GM18870 (cell line): ENCODE results near the gene RIPOR3.
"Not testable (repeated sequence)": the region's sequence is repeated elsewhere in the genome, so short reads cannot be mapped to it uniquely, and the experiment has no call there.

Source experiments
- ATAC-seq: cut with Tn5 transposase; IDR thresholded peaks from one replicate; pipeline ENCODE4 v1.9.1; 2021; ENCODE audit warnings: moderate library complexity; ENCODE audit not compliant: unreplicated experiment

RIPOR3 gene

GRCh38 chr20:50680105-50680960 lies 11.0 kb downstream of the RIPOR3 start:
- ATAC-seq: no peak

DNA sequence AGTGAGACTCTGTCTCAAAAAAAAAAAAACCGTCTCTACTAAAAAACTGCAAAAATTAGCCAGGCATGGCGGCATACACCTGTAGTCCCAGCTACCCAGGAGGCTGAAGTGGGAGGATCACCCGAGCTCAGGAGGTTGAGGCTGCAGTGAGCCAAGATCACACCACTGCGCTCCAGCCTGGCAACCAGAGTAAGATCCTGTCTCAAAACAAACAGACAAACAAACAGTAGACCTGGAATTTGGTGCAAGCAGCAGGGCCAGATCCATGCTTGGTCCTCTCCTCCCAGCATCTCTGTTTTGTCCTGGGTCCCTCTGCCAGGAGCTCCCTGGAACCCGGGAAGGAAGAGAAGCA lies 11.6 kb downstream of the RIPOR3 start:
- no peak for ATAC-seq

DNA sequence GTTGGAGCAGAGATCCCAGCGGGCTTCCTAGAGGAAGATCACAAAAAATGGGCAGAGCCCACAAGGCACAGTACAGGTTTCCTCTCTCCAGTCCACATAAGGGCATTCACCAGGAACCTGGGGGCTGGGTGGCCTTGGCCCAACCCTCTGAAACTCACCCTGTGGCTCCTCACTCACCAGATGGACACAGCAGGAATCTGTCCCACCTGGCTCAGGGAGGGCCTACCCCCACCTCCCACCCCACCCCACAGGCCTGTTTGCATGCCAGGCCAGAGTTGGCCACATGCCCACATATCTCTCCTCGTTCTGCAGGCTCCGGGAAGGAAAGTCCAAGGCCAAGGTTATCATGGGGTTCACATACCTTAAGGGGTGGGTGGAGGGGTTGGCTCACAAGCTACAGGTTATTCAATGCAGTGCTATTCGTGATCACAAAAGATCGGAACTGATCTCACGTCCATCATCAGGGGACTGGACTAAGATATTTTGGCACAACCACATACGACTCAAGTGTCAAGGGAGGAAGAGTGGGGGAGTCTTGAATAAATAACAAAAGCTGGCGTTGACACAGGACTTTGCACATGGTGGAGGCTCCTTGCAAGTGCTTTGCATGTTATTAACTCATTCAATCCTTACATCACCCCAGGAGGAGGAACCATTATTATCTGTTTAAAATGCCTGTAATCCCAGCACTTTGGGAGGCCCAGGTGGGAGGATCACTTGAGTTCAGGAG lies 13.0 kb downstream of the RIPOR3 start:
- no peak for ATAC-seq

DNA sequence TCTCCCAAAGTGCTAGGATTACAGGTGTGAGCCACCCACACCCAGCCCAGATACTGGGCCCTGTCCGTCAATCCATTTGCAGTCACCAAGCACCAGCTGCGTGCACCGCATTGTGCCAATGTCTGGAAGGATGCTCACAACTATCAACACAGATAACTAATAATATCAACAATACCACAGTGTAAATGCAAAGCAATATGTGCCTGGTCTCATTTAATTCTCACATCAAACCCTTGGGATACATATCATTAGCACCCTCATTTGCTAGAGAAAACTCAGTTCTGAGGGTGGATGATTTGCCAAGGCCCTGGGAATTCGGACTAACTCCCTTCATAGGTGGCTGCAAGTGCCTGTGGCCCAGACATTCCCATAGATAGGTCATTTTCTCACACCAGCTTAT lies 14.5 kb downstream of the RIPOR3 start:
- no peak for ATAC-seq

DNA sequence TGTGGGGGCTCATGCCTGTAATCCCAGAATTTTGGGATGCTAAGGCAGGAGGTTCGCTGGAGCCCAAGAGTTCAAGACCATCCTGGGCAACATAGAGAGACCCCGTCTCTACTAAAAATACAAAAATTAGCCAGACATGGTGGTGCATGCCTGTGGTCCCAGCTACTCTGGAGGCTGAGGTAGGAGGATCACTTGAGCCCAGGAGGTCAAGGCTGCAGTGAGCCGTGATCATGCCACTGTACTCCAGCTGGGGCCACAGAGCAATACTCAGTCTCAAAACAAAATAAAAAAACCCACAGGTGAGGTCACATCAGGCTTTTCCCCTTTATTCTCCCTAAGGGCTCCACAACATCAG lies 15.0 kb downstream of the RIPOR3 start:
- ATAC-seq: not testable (repeated sequence)

GRCh38 chr20:50675671-50676376 lies 15.5 kb downstream of the RIPOR3 start:
- no peak for ATAC-seq

DNA sequence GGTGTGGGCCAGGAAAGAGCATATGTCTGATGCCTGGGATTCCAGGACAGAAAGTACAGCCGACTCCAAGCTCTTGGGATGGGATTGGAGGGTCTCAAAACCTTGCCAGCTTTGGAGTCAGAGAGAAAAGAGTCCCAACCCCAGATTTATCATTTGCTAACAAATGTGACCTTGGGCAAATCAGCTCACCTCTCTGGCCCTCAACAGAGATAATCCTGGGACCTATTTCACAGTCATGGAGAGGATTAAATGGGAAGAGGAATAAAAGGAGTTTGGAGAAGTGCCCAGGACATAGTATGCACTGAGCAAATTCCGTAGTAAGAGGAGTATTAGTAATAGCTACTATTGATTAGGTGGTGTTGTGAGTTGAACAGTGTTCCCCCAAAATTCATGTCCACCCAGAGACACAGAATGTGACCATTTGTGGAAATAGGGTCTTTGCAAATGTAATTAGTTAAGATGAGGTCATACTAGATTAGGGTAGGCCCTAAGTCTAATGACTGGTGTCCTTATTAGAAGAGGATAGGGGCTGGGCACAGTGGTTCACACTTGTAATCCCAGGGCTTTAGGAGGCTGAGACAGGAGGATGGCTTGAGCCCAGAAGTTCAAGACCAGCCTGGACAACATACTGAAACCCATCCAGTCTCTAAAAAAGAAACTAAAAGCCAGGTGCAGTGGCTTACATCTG lies 17.1 kb downstream of the RIPOR3 start:
- ATAC-seq: no peak

DNA sequence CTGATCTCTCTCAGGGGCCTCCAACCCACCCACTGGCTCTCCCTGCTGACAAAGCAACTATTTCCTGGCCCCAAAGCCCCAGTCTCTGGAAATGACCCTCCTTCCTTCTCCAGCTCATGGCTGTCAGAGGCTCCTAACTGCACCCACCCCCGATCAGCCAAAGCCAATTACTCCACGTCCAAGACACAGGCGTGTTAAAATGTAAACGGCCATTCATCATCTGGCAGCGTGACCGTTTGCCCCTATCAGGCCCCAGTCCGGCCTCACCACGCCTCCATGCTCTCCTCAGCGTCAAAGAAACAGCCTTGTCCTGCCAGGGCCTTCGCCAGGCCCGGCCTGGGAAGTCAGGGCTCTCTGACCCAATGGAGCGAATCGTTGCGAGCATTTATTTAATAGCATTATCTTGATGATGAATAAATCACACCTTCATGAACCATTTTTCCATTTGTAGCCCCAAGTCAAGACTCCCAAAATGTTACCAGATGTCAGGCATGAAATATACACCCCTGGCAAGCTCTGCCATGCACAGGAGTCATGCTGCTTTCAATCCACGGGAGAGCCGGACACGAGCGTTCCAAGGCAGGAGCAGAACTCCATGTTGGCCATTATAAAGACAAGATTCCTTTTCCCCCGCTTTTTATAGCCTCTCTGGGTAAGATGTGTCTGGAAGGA lies 17.7 kb downstream of the RIPOR3 start:
- no peak for ATAC-seq

DNA sequence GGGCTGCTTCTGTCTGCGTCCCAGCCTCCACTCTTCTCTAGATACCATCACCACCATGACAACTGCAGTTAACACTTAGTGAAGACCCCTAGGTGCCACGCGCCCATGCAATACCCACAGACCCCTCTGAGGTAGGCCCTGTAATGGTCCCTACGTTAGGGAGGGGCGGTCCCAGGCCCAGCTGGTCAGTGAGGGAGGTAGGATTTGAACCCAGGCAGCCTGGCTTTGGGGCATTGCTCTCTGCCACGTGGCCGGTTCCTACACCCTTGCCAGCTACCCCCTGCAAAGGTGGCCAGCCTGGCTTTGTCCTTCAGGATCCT lies 18.2 kb downstream of the RIPOR3 start:
- ATAC-seq: no peak

- no peak for ATAC-seq
Measured at GRCh38 chr20:50672400-50673145, 18.8 kb downstream of the RIPOR3 start.

DNA sequence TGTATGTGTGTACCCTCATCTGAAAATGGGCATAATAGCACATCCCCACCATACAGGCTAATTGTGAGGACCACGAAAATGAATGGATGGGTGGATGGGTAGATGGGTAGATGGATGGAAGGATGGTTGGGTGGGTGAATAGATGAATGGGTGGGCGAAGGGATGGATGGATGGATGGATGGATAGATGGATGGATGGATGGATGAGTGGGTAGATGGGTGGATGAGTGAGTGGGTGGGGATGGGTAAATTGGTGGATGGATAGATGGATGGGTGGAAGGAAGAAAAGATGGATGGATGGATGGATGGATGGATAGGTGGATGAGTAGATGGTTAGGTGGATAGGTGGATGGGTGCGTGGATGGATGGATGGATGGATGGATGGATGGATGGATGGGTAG lies 19.7 kb downstream of the RIPOR3 start:
- no peak for ATAC-seq

GRCh38 chr20:50671010-50671409 lies 20.3 kb downstream of the RIPOR3 start:
- ATAC-seq: not testable (repeated sequence)

DNA sequence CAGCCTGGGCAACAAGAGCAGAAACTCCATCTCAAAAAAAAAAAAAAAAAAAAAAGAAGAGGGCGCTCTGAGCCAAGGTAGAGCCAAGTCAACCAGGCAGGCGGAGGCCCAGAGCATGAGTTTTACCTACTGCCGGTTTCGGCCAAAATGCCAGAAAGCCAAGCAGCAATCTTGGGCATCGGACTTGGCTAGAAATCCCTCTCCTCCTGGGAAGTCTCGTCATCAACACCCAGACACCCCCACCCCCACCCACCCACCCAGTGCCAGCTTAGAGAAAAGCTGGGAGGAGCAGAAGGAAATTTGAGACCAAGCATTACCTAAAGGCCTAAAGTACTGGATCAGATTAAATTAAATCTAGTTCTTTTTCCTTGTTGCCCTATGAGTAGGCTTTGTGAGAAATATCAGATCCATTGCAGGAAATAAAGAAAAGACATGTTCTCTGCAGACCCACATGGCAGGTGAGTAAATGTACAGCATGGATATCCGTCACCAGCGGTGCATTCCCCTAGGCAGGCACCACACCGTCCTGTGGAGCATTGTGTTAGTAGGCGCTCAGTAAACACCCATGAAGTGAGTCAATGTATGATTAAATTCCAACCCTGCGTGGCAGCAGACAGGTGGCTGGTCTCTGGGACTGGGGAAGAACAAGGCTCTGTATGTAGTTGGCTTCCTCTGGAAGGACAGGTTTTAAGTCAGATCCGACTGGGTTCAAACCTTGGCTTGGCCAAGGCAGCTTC lies 21.0 kb downstream of the RIPOR3 start:
- no peak for ATAC-seq

- ATAC-seq: no peak
Measured at GRCh38 chr20:50668798-50669197, 22.5 kb downstream of the RIPOR3 start.

GRCh38 chr20:50668326-50668725 lies 23.0 kb downstream of the RIPOR3 start:
- ATAC-seq: no peak

GRCh38 chr20:50666709-50667298 lies 24.5 kb downstream of the RIPOR3 start:
- no peak for ATAC-seq

DNA sequence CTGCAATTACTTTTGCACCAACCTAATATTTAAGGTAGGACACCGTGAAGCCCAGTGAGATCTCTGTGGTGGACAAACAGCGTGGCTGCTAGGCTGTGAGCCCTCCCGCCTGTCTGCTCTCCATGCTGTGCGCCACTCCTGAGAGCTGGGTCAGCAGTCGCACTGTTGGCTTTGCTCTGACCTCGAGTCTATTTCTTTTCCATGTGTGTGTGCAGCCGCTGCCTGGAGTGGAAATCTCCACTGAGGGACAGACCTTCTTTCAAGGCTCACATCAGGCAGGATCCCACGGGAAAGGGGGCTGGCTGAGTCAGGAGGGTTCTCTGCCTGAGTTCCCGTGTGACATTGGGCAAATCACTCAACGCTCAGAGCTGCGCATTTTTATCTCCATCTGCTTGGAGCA lies 27.1 kb downstream of the RIPOR3 start:
- ATAC-seq: no peak

GRCh38 chr20:50663095-50663821 lies 28.1 kb downstream of the RIPOR3 start:
- ATAC-seq: no peak
